ENCODE measurements around the gene REG1B. TPM values are rescaled to one million over a fixed set of nuclear protein-coding genes. Genes with fewer than 3 reads are reported as not detected.

The REG1B gene
- total and polyA plus RNA-seq, 9 of the 15 experiments (the other 6 are each of a cell fraction or from before 2014, with no cell fraction given) = 0.15 to 2.0 TPM; not detected in 7

- H3K27me3 ChIP-seq (ENCODE audit: control insufficient read depth in 2 of 2, insufficient read depth in 2 of 2, low read length in 2 of 2) = no peaks in the 10 kb centered on the region
- H3K4me1 ChIP-seq (replicated peaks in 1 of 2; ENCODE audit: control insufficient read depth in 2 of 2, insufficient read depth in 2 of 2, low read length in 2 of 2) = no peaks in the 10 kb centered on the region
- FAIRE-seq = no peak
- H3K4me2 ChIP-seq (ENCODE audit: insufficient read depth, low read length) = no peak overlapping the region
- in situ Hi-C loops (cut with MboI) (no loop called here), intact Hi-C loops (cut with micrococcal nuclease) (no loop called here)
- no peak overlapping the region for H3K4me3 ChIP-seq
- CTCF ChIA-PET (ENCODE audit: low intra/inter-chr PET ratio) = no interaction called here
- ATAC-seq = no peak
- H3K9ac ChIP-seq (ENCODE audit: insufficient read depth in 1 of 2, low read depth in 2 of 2, low read length in 2 of 2) = no peak overlapping the region
- no peak overlapping the region for H2AFZ ChIP-seq (ENCODE audit: low read depth, low read length)
- H3K9me1 ChIP-seq (ENCODE audit: control insufficient read depth, insufficient read depth, low read length) = no peaks in the 10 kb centered on the region
- no TSS peak for BruUV-seq (replicated peaks)
- DNase-seq (ENCODE audit: extremely low read depth in 1 of 4, low spot score in 3 of 4) = no peak
- TF ChIP-seq LEF1 (IDR thresholded peaks at IDR 0.05) = no peak
- no peak for TF ChIP-seq ETS2 (tag; IDR thresholded peaks at IDR 0.05; ENCODE audit: borderline replicate concordance, poor library complexity, severe bottlenecking)
- no peak for TF ChIP-seq ZFP36 (IDR thresholded peaks at IDR 0.05; ENCODE audit: low read depth, low read length, partially characterized antibody)
- TF ChIP-seq E2F8 (IDR thresholded peaks at IDR 0.05; ENCODE audit: low read depth, partially characterized antibody) = no peak
- no peak for TF ChIP-seq ZNF354B (CRISPR knock-in tag; IDR thresholded peaks at IDR 0.05)
- TF ChIP-seq HES1 (IDR thresholded peaks at IDR 0.05; ENCODE audit: low read depth) = no peak
- WGBS (ENCODE audit: insufficient coverage, low coverage, missing lambda C conversion rate) = under 1% methylated on average over 9 of the region's 9 CpGs
- no peaks in the 10 kb centered on the region for H3K9me3 ChIP-seq (replicated peaks; ENCODE audit: control insufficient read depth, insufficient read depth, low read depth, low read length)
- no peaks in the 10 kb centered on the region for H3K36me3 ChIP-seq (ENCODE audit: control insufficient read depth, insufficient read depth, low read length)
- no peak overlapping the region for H3K27ac ChIP-seq (ENCODE audit: extremely low read depth, low read depth, low read length)
- POLR2A ChIA-PET = no interaction called here
- no peaks in the 10 kb centered on the region for H3K79me2 ChIP-seq (ENCODE audit: control insufficient read depth, insufficient read depth, low read length)
- H4K20me1 ChIP-seq (replicated peaks; ENCODE audit: control insufficient read depth, insufficient read depth, low read length) = no peaks in the 10 kb centered on the region
Measured at GRCh38 chr2:79124907-79125720, 37.3 kb upstream of the REG1B start.

Data from K562 (cell line).